Pancreas (tissue), 10 donors: ENCODE measurements around the gene CELF3. TPM values are rescaled to one million over a fixed set of nuclear protein-coding genes. Genes with fewer than 3 reads are reported as not detected.

ENCODE experiments used
- ATAC-seq, 4 donors: fragments of 200-7000 bp; cut with Tn5 transposase; one replicate each; pipeline versions ENCODE4 v1.8.0 to v1.9.1; 2020; ENCODE audit warnings: mild to moderate bottlenecking in 4 of 4, moderate library complexity in 4 of 4
- DNase-seq, 6 donors: peaks; one replicate each; pipeline ENCODE4 v3.0.0-alpha.2; 2020
- FAIRE-seq: peaks from 2 replicates; lab custom pipeline; 2012; peaks lifted over from hg19 to GRCh38; lab: Jason Lieb, UNC
- H3K27ac ChIP-seq, 4 donors: fragments of 200-600 bp; sonication (generic); 1 replicate in 3 of 4; 2 replicates in 1 of 4; pipeline versions ENCODE4 v1.5.0 to v1.8.0; 2020
- H3K27me3 ChIP-seq, 4 donors: fragments of 200-600 bp; one replicate each; pipeline ENCODE4 v1.8.0; 2021
- H3K36me3 ChIP-seq, 3 donors: fragments of 200-600 bp; sonication (generic) in 1 of 3; one replicate each; pipeline versions ENCODE4 v1.5.0 to v1.8.0; 2020 to 2021
- H3K4me1 ChIP-seq, 3 donors: fragments of 200-600 bp; one replicate each; pipeline ENCODE4 v1.8.0; 2021
- H3K4me3 ChIP-seq, 4 donors: fragments of 200-600 bp; sonication (generic) in 2 of 4; one replicate each; pipeline versions ENCODE4 v1.5.0 to v1.8.0; 2020 to 2021
- H3K9me3 ChIP-seq, 4 donors: fragments of 200-600 bp; one replicate each; pipeline ENCODE4 v1.8.0; 2021
- CTCF ChIP-seq, 4 donors: fragments of 200-600 bp; sonication (generic) in 3 of 4; IDR thresholded peaks; one replicate each; pipeline versions ENCODE4 v1.5.0 to v1.8.0; 2021; ENCODE audit warnings: antibody characterized with exemption in 4 of 4
- WGBS, 2 donors: extraction: QIAGEN DNeasy Blood & Tissue Kit; methylation state at CpG; one replicate each; pipeline ENCODE4 v1.1.7; 2013; 5-methylcytosine and 5-hydroxymethylcytosine counted together
- intact Hi-C, 3 donors: fragments of 100-400 bp; cut with DNase I; formaldehyde crosslinking; loops; one replicate each; pipeline versions ENCODE4 v1.11.1 to v1.14.2; 2022
- polyA plus RNA-seq, 2 donors: library from polyadenylated mRNA; stranded (reverse); fragments of 200-250 nt; gene quantifications; one replicate each; pipeline ENCODE4 v1.2.3, GENCODE V29; 2013
- total RNA-seq, 6 donors: library from RNA; stranded (reverse); fragmentation: NEBNext Ultra II Directional in 4 of 6; extraction: Animal tissue kit (Norgen Biotek cat#: 25700) in 4 of 6; gene quantifications; one replicate each; pipeline versions ENCODE4 v1.2.1 to v1.2.4, GENCODE V29; 2021 to 2023
- donor health status: healthy with polysubstance abuse.
- donor health status: DM: no; HTN: no; CAD: no; lungs with moderate emphysema.
- donor health status: DM: no; HTN: no; CAD: no.
- donor health status: control.
- donor health status: control.
- donor health status: Bipolar disorder and iron deficiency.
- donor health status: DM: yes; HTN: yes; CAD: no.
- donor health status: DM: no; HTN: no; CAD: no.
- donor health status: DM: no; HTN: no; CAD: no.
- donor health status: DM: yes; HTN: yes; CAD: no.

CELF3 gene
- total and polyA plus RNA-seq, 8 donors, result 1.1 to 76.3 (median 5.9) TPM

DNA sequence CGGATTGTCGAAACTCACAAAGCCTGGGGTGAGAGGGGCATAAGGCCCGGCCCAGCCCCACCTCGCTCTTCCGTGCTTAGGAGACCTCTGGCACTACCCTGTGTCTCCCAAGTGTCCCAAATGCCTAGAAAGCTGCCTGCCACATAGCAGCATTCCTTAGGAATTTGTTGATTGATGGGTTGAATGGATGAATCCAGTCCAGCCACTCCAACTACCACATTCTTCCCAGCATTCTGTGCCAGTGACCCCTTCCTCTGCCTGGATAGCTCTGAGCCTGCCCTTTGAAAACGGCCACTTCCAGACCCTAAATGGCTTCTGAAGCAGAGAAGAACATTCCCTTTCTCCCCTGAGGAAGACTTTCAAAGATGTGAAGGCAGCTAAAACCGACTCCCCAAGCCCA, 11.5 kb downstream of the CELF3 start:
- H3K4me1 ChIP-seq, result no peaks in the 10 kb centered on the region
- intact Hi-C loops, result no loop called here
- ATAC-seq (no peak), FAIRE-seq (no peak), DNase-seq (no peak)
- H3K4me3 ChIP-seq, result no peak overlapping the region
- H3K9me3 ChIP-seq, result no peaks in the 10 kb centered on the region
- WGBS, 2 donors, result 91 to 92% methylated on average over 7 of the region's 7 CpGs
- H3K27me3 ChIP-seq, result no peaks in the 10 kb centered on the region
- TF ChIP-seq CTCF (IDR thresholded peaks at IDR 0.05), result no peak
- peaks cover 0 to under 1% (median 0%) of the 10 kb centered on the region in 3 donors for H3K36me3 ChIP-seq
- H3K27ac ChIP-seq, result no peak overlapping the region

DNA sequence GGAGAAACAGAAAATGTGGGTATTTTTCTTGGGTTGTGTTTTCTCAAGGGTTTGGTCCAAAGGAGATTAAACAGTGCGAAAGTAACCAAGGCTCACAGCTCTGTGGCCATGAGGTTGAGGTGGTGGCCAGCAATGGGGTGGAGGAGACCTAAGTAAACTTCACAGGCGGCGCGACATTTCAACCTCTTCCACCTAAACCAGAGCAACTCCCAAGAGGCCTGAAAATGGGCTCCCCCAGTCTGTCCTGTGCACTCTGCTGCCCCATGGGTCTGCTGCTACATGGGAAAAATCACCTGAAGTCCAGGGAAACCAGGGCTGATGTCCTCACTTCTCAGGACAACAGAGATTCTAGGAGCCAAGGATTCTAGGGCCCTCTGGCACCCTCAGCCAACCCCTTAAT, 12.4 kb downstream of the CELF3 start:
- no peak for ATAC-seq

GRCh38 chr1:151703813-151704212, 12.8 kb downstream of the CELF3 start:
- 32 to 33% methylated on average over 17 of the region's 17 CpGs for WGBS, 2 donors
- no peak for DNase-seq
- no peak for FAIRE-seq
- Histone ChIP-seq H3K36me3 (peaks cover 0 to 10% (median 0%) of the 10 kb centered on the region in 3 donors), H3K27ac (no peak overlapping the region), H3K4me3 (no peak overlapping the region), H3K4me1 (no peaks in the 10 kb centered on the region), H3K27me3 (no peaks in the 10 kb centered on the region), H3K9me3 (no peaks in the 10 kb centered on the region)
- intact Hi-C loops, result no loop called here
- TF ChIP-seq CTCF (IDR thresholded peaks at IDR 0.05), result no peak
- ATAC-seq, result no peak

More for the DNA sequence above, 12.4 kb downstream of the CELF3 start:
- Histone ChIP-seq H3K9me3 (no peaks in the 10 kb centered on the region), H3K4me1 (no peaks in the 10 kb centered on the region), H3K27me3 (no peaks in the 10 kb centered on the region), H3K36me3 (peaks cover 0 to 10% (median 0%) of the 10 kb centered on the region in 3 donors), H3K27ac (no peak overlapping the region), H3K4me3 (no peak overlapping the region)
- intact Hi-C loops, result no loop called here
- 78 to 88% methylated on average over 4 of the region's 4 CpGs for WGBS, 2 donors
- TF ChIP-seq CTCF (IDR thresholded peaks at IDR 0.05), result no peak
- FAIRE-seq (no peak), DNase-seq (no peak)

- DNase-seq, result no peak
- no peak for ATAC-seq
- Histone ChIP-seq H3K9me3 (no peaks in the 10 kb centered on the region), H3K4me1 (no peaks in the 10 kb centered on the region), H3K36me3 (peaks cover 0 to 10% (median 0%) of the 10 kb centered on the region in 3 donors), H3K27me3 (no peaks in the 10 kb centered on the region), H3K4me3 (no peak overlapping the region), H3K27ac (no peak overlapping the region)
- FAIRE-seq, result no peak
- no peak for TF ChIP-seq CTCF (IDR thresholded peaks at IDR 0.05)
- WGBS, 2 donors, result 46 to 47% methylated on average over 8 of the region's 8 CpGs
- intact Hi-C loops, result no loop called here
Measured at GRCh38 chr1:151702936-151703335, 13.7 kb downstream of the CELF3 start.

GRCh38 chr1:151701515-151701914, 15.1 kb downstream of the CELF3 start:
- 89 to 99% methylated on average over 5 of the region's 5 CpGs for WGBS, 2 donors
- no peak for TF ChIP-seq CTCF (IDR thresholded peaks at IDR 0.05)
- FAIRE-seq (no peak), ATAC-seq (no peak), DNase-seq (no peak)
- Histone ChIP-seq H3K36me3 (peaks cover 0 to 10% (median 4%) of the 10 kb centered on the region in 3 donors), H3K9me3 (no peaks in the 10 kb centered on the region), H3K27ac (no peak overlapping the region), H3K4me3 (no peak overlapping the region), H3K4me1 (no peaks in the 10 kb centered on the region), H3K27me3 (no peaks in the 10 kb centered on the region)
- intact Hi-C loops, result no loop called here
